IMR-90 (cell line): Measurements from ENCODE around the gene OR5B21. TPM values are rescaled to one million over a fixed set of nuclear protein-coding genes. Genes with fewer than 3 reads are reported as not detected.
A peak's percentile ranks its signal among the peaks of the same experiment; 100 is the strongest.

Source experiments
- ATAC-seq: fragments of 200-7000 bp; cut with Tn5 transposase; 2 replicates; pipeline ENCODE4 v1.9.1; 2020; ENCODE audit warnings: low read depth, mild to moderate bottlenecking, moderate library complexity
- BruUV-seq: library from RNA; stranded (reverse); fragments of 400-500 nt; replicated peaks from 2 replicates; lab custom pipeline; 2021; lab: Mats Ljungman, UMichigan
- CTCF ChIA-PET: fragments of 300-600 bp; formaldehyde crosslinking; extraction: SDS; loops from one replicate; lab custom pipeline; 2021; ENCODE audit warnings: antibody characterized with exemption; lab: Yijun Ruan, JAX
- POLR2A ChIA-PET: fragments of 300-600 bp; sonication (Branson Sonifier 250); formaldehyde crosslinking; loops from one replicate; lab custom pipeline; 2022; ENCODE audit warnings: antibody characterized with exemption; ENCODE audit not compliant: unreplicated experiment; lab: Charles Lee
- DNase-seq: peaks from one replicate; pipeline ENCODE4 v3.0.0; 2013
- H2AFZ ChIP-seq: replicated peaks from 2 replicates; pipeline ENCODE3; 2013; ENCODE audit warnings: low read length, mild to moderate bottlenecking; ENCODE audit not compliant: poor library complexity
- H2AK5ac ChIP-seq: 2 replicates; pipeline ENCODE4 v1.6.1; 2013; ENCODE audit warnings: low read depth, low read length, inconsistent platforms
- H2AK9ac ChIP-seq: replicated peaks from 2 replicates; pipeline ENCODE3; 2013; ENCODE audit warnings: mild to moderate bottlenecking, low read depth, low read length, moderate library complexity; ENCODE audit not compliant: poor library complexity
- H2BK120ac ChIP-seq: 2 replicates; pipeline ENCODE4 v1.6.1; 2013; ENCODE audit warnings: low read depth, low read length, inconsistent platforms
- H2BK15ac ChIP-seq: 3 replicates; pipeline ENCODE4 v1.6.1; 2013; ENCODE audit warnings: low read depth, low read length, inconsistent platforms
- H2BK20ac ChIP-seq: 2 replicates; pipeline ENCODE4 v1.6.1; 2013; ENCODE audit warnings: low read depth, mild to moderate bottlenecking, inconsistent platforms, low read length, moderate library complexity
- H2BK5ac ChIP-seq: 2 replicates; pipeline ENCODE4 v1.6.1; 2013; ENCODE audit warnings: mild to moderate bottlenecking, low read depth, low read length, inconsistent platforms; ENCODE audit not compliant: poor library complexity, severe bottlenecking
- H3K14ac ChIP-seq: replicated peaks from 2 replicates; pipeline ENCODE4 v1.6.1; 2013; ENCODE audit warnings: low read depth, low read length, inconsistent platforms
- H3K18ac ChIP-seq: 2 replicates; pipeline ENCODE4 v1.6.1; 2013; ENCODE audit warnings: low read depth, low read length, control low read depth
- H3K23ac ChIP-seq: 2 replicates; pipeline ENCODE4 v1.6.1; 2013; ENCODE audit warnings: low read depth, low read length, inconsistent platforms
- H3K27ac ChIP-seq: 2 replicates; pipeline ENCODE4 v1.5.1; 2013; ENCODE audit warnings: mild to moderate bottlenecking, control low read depth, low read length; ENCODE audit not compliant: insufficient read depth
- H3K27me3 ChIP-seq: 2 replicates; pipeline ENCODE4 v1.6.1; 2013; ENCODE audit warnings: low read length; ENCODE audit not compliant: control insufficient read depth, insufficient read depth
- H3K36me3 ChIP-seq: 2 replicates; pipeline ENCODE4 v1.6.1; 2013; ENCODE audit warnings: low read length, mixed read lengths; ENCODE audit not compliant: control insufficient read depth, insufficient read depth
- H3K4ac ChIP-seq: 2 replicates; pipeline ENCODE4 v1.6.1; 2013; ENCODE audit warnings: low read depth, low read length, inconsistent platforms
- H3K4me1 ChIP-seq: 2 replicates; pipeline ENCODE4 v1.6.1; 2013; ENCODE audit warnings: low read length, mixed read lengths; ENCODE audit not compliant: control insufficient read depth, insufficient read depth
- H3K4me2 ChIP-seq: 2 replicates; pipeline ENCODE4 v1.6.1; 2013; ENCODE audit warnings: low read depth, mild to moderate bottlenecking, control low read depth, low read length, moderate library complexity
- H3K4me3 ChIP-seq: 2 replicates; pipeline ENCODE4 v1.5.1; 2013; ENCODE audit warnings: low read depth, mild to moderate bottlenecking, control low read depth, low read length, moderate library complexity; ENCODE audit not compliant: insufficient read depth
- H3K56ac ChIP-seq: 2 replicates; pipeline ENCODE4 v1.6.1; 2013; ENCODE audit warnings: low read length, inconsistent platforms; ENCODE audit not compliant: insufficient read depth; ENCODE audit errors: extremely low read depth
- H3K79me1 ChIP-seq, 2 experiments: 2 replicates each; pipeline ENCODE4 v1.6.1; 2013; ENCODE audit warnings: low read length in 2 of 2, inconsistent platforms in 1 of 2, low read depth in 1 of 2
- H3K9ac ChIP-seq: 2 replicates; pipeline ENCODE4 v1.6.1; 2013; ENCODE audit warnings: low read depth, low read length, control low read depth
- H3K9me1 ChIP-seq: 2 replicates; pipeline ENCODE4 v1.6.1; 2013; ENCODE audit warnings: low read length, inconsistent platforms; ENCODE audit not compliant: insufficient read depth
- H3K9me3 ChIP-seq: 2 replicates; pipeline ENCODE4 v1.6.1; 2013; ENCODE audit warnings: low read length; ENCODE audit not compliant: control insufficient read depth, insufficient read depth
- H4K20me1 ChIP-seq: 2 replicates; pipeline ENCODE4 v1.6.1; 2013; ENCODE audit warnings: low read length, inconsistent platforms; ENCODE audit not compliant: insufficient read depth
- H4K5ac ChIP-seq: 2 replicates; pipeline ENCODE4 v1.6.1; 2013; ENCODE audit warnings: mild to moderate bottlenecking, low read depth, low read length, control low read depth
- H4K8ac ChIP-seq, 2 experiments: 2 replicates each; pipeline ENCODE4 v1.6.1; 2013; ENCODE audit warnings: low read depth in 2 of 2, low read length in 2 of 2, control low read depth in 1 of 2, inconsistent platforms in 1 of 2
- H4K91ac ChIP-seq: 2 replicates; pipeline ENCODE4 v1.6.1; 2013; ENCODE audit warnings: low read depth, low read length, inconsistent platforms; ENCODE audit not compliant: insufficient read depth
- BHLHE40 ChIP-seq: fragments of 150-350 bp; IDR thresholded peaks from 2 replicates; pipeline ENCODE4 v1.6.1; 2016; ENCODE audit warnings: mild to moderate bottlenecking, low read depth, low read length
- CEBPB ChIP-seq: IDR thresholded peaks from 2 replicates; pipeline ENCODE4 v1.6.1; 2012; ENCODE audit warnings: low read depth, low read length, improper control_type of control experiment
- MAFK ChIP-seq: IDR thresholded peaks from 2 replicates; pipeline ENCODE4 v1.6.1; 2012; ENCODE audit warnings: low read depth, low read length, improper control_type of control experiment
- RAD21 ChIP-seq: IDR thresholded peaks from 2 replicates; pipeline ENCODE4 v1.6.1; 2012; ENCODE audit warnings: low read length, improper control_type of control experiment
- RCOR1 ChIP-seq: IDR thresholded peaks from 2 replicates; pipeline ENCODE4 v1.6.1; 2012; ENCODE audit warnings: mild to moderate bottlenecking, low read length, improper control_type of control experiment; ENCODE audit not compliant: insufficient replicate concordance
- SMC3 ChIP-seq: fragments of 150-350 bp; IDR thresholded peaks from 2 replicates; pipeline ENCODE4 v1.6.1; 2016; ENCODE audit warnings: low read depth, mild to moderate bottlenecking, antibody characterized with exemption, low read length, moderate library complexity
- WGBS, 2 experiments: methylation state at CpG; one replicate each; pipeline versions ENCODE4 v1.1.5 to v1.1.7; 2013; ENCODE audit warnings: missing lambda C conversion rate in 2 of 2; ENCODE audit not compliant: insufficient read length in 1 of 2; ENCODE audit errors: extremely low coverage in 2 of 2; 5-methylcytosine and 5-hydroxymethylcytosine counted together
- dilution Hi-C: fragments of 300-500 bp; cut with HindIII; formaldehyde crosslinking; loops from one replicate; pipeline ENCODE4 v1.14.3; 2018; ENCODE audit warnings: low sequenced_read_pairs; ENCODE audit not compliant: unreplicated experiment
- in situ Hi-C: fragments of 300-500 bp; cut with MboI; formaldehyde crosslinking; loops from 3 replicates; pipeline ENCODE4 v1.14.3; 2019; ENCODE audit warnings: low sequenced_read_pairs, inconsistent platforms, mixed read lengths
- intact Hi-C: fragments of 100-400 bp; cut with micrococcal nuclease; formaldehyde crosslinking; loops from 2 replicates; pipeline ENCODE4 v1.10.0; 2022
- polyA plus RNA-seq, 3 experiments: library from polyadenylated mRNA; depleted of rRNA; stranded (reverse); fragments of >200 nt; gene quantifications; 2 replicates each; pipeline ENCODE4 v1.2.3, GENCODE V29; 2012; ENCODE audit warnings: low replicate concordance in 1 of 3
- total RNA-seq: library from RNA; depleted of rRNA; stranded (reverse); fragments of >200 nt; gene quantifications from 2 replicates; pipeline ENCODE4 v1.2.3, GENCODE V29; 2012
- TF ChIP-seq, protein P1 (sequence below): fragments of 150-350 bp; IDR thresholded peaks from 2 replicates; pipeline ENCODE4 v1.6.1; 2017; ENCODE audit warnings: mild to moderate bottlenecking, antibody characterized with exemption, low read length, low read depth
- TF ChIP-seq, protein P2 (sequence below): conservative IDR thresholded peaks from 2 replicates; pipeline ENCODE4 v1.5.1; 2012; ENCODE audit warnings: mild to moderate bottlenecking, low read depth, low read length, improper control_type of control experiment

Gene OR5B21
- total and polyA plus RNA-seq, 2 of the 4 experiments (the other 2 are of a cell fraction) = not detected

DNA sequence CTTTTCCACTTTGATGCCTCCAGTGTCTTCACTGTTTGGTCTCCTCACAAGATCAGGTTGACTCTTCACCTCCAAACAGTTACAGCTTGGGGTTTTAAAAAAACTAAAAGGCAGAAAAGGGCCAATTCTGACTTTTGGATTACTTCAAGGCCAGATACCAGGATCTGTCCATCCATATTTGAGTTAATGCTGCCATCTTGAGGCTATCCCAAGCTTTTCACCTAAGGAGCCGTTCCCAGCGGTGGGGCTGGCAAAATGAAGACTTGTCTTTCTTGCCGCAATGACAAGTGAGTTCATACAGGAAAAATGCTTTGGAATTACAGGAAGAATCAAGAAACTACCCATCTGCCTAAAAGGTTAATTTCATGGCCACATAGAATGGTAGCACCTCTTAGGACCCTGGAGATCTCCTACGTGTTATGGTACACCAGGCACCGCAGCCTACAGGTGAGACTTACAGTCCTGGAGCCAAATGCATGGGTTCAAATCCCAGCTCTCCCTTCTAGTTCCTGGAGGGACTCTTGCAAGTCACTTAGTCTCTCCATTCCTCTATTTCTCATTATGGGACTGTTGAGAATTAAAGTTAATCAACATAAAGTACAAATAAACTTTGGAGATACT lies 6.0 kb upstream of the OR5B21 start:
- no peaks in the 10 kb centered on the region for H3K9me1 ChIP-seq
- H3K27ac ChIP-seq = no peak overlapping the region
- ATAC-seq (peak; percentile 90), DNase-seq (peak; percentile 76)
- peak overlapping the region; percentile 91 for H3K18ac ChIP-seq
- H2BK20ac ChIP-seq = peak overlapping the region; percentile 96
- intact Hi-C loops = loop anchor here (2.0 to 10.0 kb wide), 11 partner anchors 122 to 1057 kb away; partner anchors contain the start of genes CTNND1, OR9I1 and SELENOH
- H2BK5ac ChIP-seq = peak overlapping the region; percentile 82
- H3K4me3 ChIP-seq = no peak overlapping the region
- H3K27me3 ChIP-seq = no peaks in the 10 kb centered on the region
- no peak overlapping the region; the same call in 1 of the 2 replicates for H3K4me2 ChIP-seq
- TF ChIP-seq CEBPB = no peak
- no peak for TF ChIP-seq MAFK
- no peak for TF ChIP-seq RCOR1
- TF ChIP-seq SMC3 = peak; percentile 85
- TF ChIP-seq, protein P1, sequence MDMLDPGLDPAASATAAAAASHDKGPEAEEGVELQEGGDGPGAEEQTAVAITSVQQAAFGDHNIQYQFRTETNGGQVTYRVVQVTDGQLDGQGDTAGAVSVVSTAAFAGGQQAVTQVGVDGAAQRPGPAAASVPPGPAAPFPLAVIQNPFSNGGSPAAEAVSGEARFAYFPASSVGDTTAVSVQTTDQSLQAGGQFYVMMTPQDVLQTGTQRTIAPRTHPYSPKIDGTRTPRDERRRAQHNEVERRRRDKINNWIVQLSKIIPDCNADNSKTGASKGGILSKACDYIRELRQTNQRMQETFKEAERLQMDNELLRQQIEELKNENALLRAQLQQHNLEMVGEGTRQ = no peak
- TF ChIP-seq, protein P2, sequence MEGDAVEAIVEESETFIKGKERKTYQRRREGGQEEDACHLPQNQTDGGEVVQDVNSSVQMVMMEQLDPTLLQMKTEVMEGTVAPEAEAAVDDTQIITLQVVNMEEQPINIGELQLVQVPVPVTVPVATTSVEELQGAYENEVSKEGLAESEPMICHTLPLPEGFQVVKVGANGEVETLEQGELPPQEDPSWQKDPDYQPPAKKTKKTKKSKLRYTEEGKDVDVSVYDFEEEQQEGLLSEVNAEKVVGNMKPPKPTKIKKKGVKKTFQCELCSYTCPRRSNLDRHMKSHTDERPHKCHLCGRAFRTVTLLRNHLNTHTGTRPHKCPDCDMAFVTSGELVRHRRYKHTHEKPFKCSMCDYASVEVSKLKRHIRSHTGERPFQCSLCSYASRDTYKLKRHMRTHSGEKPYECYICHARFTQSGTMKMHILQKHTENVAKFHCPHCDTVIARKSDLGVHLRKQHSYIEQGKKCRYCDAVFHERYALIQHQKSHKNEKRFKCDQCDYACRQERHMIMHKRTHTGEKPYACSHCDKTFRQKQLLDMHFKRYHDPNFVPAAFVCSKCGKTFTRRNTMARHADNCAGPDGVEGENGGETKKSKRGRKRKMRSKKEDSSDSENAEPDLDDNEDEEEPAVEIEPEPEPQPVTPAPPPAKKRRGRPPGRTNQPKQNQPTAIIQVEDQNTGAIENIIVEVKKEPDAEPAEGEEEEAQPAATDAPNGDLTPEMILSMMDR = peak; percentile 84
- TF ChIP-seq RAD21 = peak; percentile 95
- no peak for TF ChIP-seq BHLHE40
- no peaks in the 10 kb centered on the region for H3K36me3 ChIP-seq
- no peak overlapping the region for H3K23ac ChIP-seq
- 0 out of 2 replicates have a peak overlapping the region, but pooled peaks have one; percentile 19 for H3K56ac ChIP-seq
- peak overlapping the region; percentile 86 for H4K91ac ChIP-seq
- peak overlapping the region; percentile 74; the same call in 1 of the 2 replicates for H3K4ac ChIP-seq
- no peak overlapping the region for H2AK9ac ChIP-seq
- ChIA-PET POLR2A (interaction anchor here (1.4 kb wide), 1 partner anchor 771 kb away, joined by 3 read pairs; no protein-coding TSS in a partner anchor), CTCF (interaction anchor here (0.6 to 1.8 kb wide), 6 partner anchors 16 to 986 kb away, joined by 3 to 5 read pairs (median 3); partner anchors contain the start of gene BTBD18)
- peak overlapping the region; percentile 93 for H2BK120ac ChIP-seq
- peak overlapping the region; percentile 25 to 88 for H4K8ac ChIP-seq
- in situ Hi-C loops = loop anchor here (10.0 to 25.0 kb wide), 3 partner anchors 699 to 1027 kb away; partner anchors contain the start of gene SELENOH
- H2AK5ac ChIP-seq = 0 out of 2 replicates have a peak overlapping the region, but pooled peaks have one; percentile 3
- no peaks in the 10 kb centered on the region for H3K79me1 ChIP-seq
- no TSS peak for BruUV-seq
- H3K9ac ChIP-seq = peak overlapping the region; percentile 3; the same call in 1 of the 2 replicates
- no peaks in the 10 kb centered on the region for H3K9me3 ChIP-seq
- 0 out of 3 replicates have a peak overlapping the region, but pooled peaks have one; percentile 24 for H2BK15ac ChIP-seq
- peak overlapping the region; percentile 95; the same call in 1 of the 2 replicates for H4K5ac ChIP-seq
- peaks cover 5% of the 10 kb centered on the region for H3K4me1 ChIP-seq
- dilution Hi-C loops = no loop called here
- no peak overlapping the region for H2AFZ ChIP-seq
- 30% methylated on average over 2 of the region's 5 CpGs; no CpG with 5 or more reads in 1 of the 2 experiments for WGBS, 2 experiments
- peak overlapping the region; percentile 49; the same call in 1 of the 2 replicates for H3K14ac ChIP-seq
- no peaks in the 10 kb centered on the region for H4K20me1 ChIP-seq
